SHP77 (cell line): ENCODE results near the gene SUSD3.
A peak's percentile ranks its signal among the peaks of the same experiment; 100 is the strongest.

Experiments
- DNase-seq, 2 experiments: peaks; one replicate each; lab custom pipeline; 2025; lab: John Stamatoyannopoulos, UW

Gene SUSD3

GRCh38 chr9:93125331-93125894 lies 66.9 kb downstream of the SUSD3 start:
- DNase-seq, result no peak

- DNase-seq, result no peak
Measured at GRCh38 chr9:93126151-93126781, 67.8 kb downstream of the SUSD3 start.

GRCh38 chr9:93126825-93127368 lies 68.4 kb downstream of the SUSD3 start:
- peak; percentile 75 to 91 for DNase-seq

- no peak for DNase-seq
Measured at GRCh38 chr9:93127395-93127911, 69.0 kb downstream of the SUSD3 start.

- no peak for DNase-seq
Measured at GRCh38 chr9:93128011-93128714, 69.7 kb downstream of the SUSD3 start.

- DNase-seq, result no peak
Measured at GRCh38 chr9:93128715-93129224, 70.3 kb downstream of the SUSD3 start.

- DNase-seq, result no peak
Measured at GRCh38 chr9:93129286-93129685, 70.8 kb downstream of the SUSD3 start.

- DNase-seq, result no peak
Measured at GRCh38 chr9:93129691-93130500, 71.4 kb downstream of the SUSD3 start.

GRCh38 chr9:93130861-93131481 lies 72.5 kb downstream of the SUSD3 start:
- DNase-seq, result no peak

- DNase-seq, result no peak
Measured at GRCh38 chr9:93131599-93132286, 73.2 kb downstream of the SUSD3 start.

GRCh38 chr9:93132287-93132927 lies 73.9 kb downstream of the SUSD3 start:
- no peak for DNase-seq

GRCh38 chr9:93132946-93133680 lies 74.6 kb downstream of the SUSD3 start:
- no peak for DNase-seq

GRCh38 chr9:93133681-93134014 lies 75.1 kb downstream of the SUSD3 start:
- peak in 1 of 2 experiments; percentile 54 for DNase-seq

- peak; percentile 30 to 71 for DNase-seq
Measured at GRCh38 chr9:93134015-93134739, 75.7 kb downstream of the SUSD3 start, which contains the start of gene NINJ1. NINJ1 (minus strand) TSS chr9:93134251; CDS start chr9:93134217, 34 bp downstream.
